MM.1S (cell line): ENCODE data around the gene MAPK10.

ENCODE experiments used
- CTCF ChIP-seq: fragments of 300-600 bp; sonication (generic); IDR thresholded peaks from 2 replicates; pipeline ENCODE4 v1.5.1; 2016; ENCODE audit warnings: antibody characterized with exemption, low read length, mixed read lengths
- EZH2 ChIP-seq: fragments of 300-600 bp; sonication (generic); optimal IDR thresholded peaks from 2 replicates; pipeline ENCODE3; 2017; ENCODE audit warnings: low read depth, mild to moderate bottlenecking, antibody characterized with exemption, low read length, mixed read lengths
- EZH2phosphoT487 ChIP-seq: fragments of 300-600 bp; sonication (generic); IDR thresholded peaks from 2 replicates; pipeline ENCODE4 v1.6.1; 2018; ENCODE audit warnings: antibody characterized with exemption, low read length

DNA sequence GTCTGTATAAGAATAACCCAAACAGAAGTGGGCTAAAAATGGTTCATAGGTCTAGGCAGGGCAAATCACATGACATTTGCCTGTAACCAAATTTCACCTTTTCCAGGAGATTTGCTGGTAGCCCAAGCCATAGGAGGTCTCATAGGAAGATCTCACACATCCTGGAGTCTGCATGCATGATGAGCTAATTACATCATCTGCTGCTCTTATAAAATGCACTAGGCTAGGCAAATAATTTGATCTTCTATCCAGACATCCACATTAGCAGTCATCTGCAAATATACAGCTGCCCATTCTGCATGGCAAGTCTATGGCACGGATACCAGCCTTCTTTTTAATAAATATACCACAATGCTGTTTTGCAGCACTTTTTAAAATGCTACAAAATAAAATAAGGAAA is 87.2 kb downstream of the MAPK10 start:
- TF ChIP-seq CTCF (no peak), EZH2 (no peak), EZH2phosphoT487 (no peak)
